ENCODE measurements around the gene KCNJ12. TPM values are rescaled to one million over a fixed set of nuclear protein-coding genes. Genes with fewer than 3 reads are reported as not detected.
"Not testable (repeated sequence)": the region's sequence is repeated elsewhere in the genome, so short reads cannot be mapped to it uniquely, and the experiment has no call there.

Gene KCNJ12
- total RNA-seq, 3 donors from 2014 or later: 0.05 TPM; not detected in 2

- DNase-seq; H3K9me3 Mint-ChIP-seq; H3K36me3 Mint-ChIP-seq (ENCODE audit: insufficient read depth); H3K4me3 Mint-ChIP-seq; ATAC-seq; H3K27me3 Mint-ChIP-seq (ENCODE audit: low read depth); H3K4me1 Mint-ChIP-seq (ENCODE audit: low read depth): not testable (repeated sequence)
These were observed 57.8 kb downstream of the KCNJ12 start for GRCh38 chr17:21433971-21434370.

- H3K4me3 Mint-ChIP-seq; H3K27me3 Mint-ChIP-seq (ENCODE audit: low read depth); ATAC-seq; H3K36me3 Mint-ChIP-seq (ENCODE audit: insufficient read depth); H3K9me3 Mint-ChIP-seq; DNase-seq; H3K4me1 Mint-ChIP-seq (ENCODE audit: low read depth): not testable (repeated sequence)
These were observed 58.8 kb downstream of the KCNJ12 start for GRCh38 chr17:21434976-21435375.

- not testable (repeated sequence) for DNase-seq; H3K9me3 Mint-ChIP-seq; H3K4me3 Mint-ChIP-seq; H3K36me3 Mint-ChIP-seq (ENCODE audit: insufficient read depth); ATAC-seq; H3K4me1 Mint-ChIP-seq (ENCODE audit: low read depth); H3K27me3 Mint-ChIP-seq (ENCODE audit: low read depth)
These were observed 60.3 kb downstream of the KCNJ12 start for GRCh38 chr17:21436481-21436880.

- not testable (repeated sequence) for H3K4me1 Mint-ChIP-seq (ENCODE audit: low read depth); ATAC-seq; H3K9me3 Mint-ChIP-seq; H3K27me3 Mint-ChIP-seq (ENCODE audit: low read depth); DNase-seq; H3K36me3 Mint-ChIP-seq (ENCODE audit: insufficient read depth); H3K4me3 Mint-ChIP-seq
These were observed 61.0 kb downstream of the KCNJ12 start for GRCh38 chr17:21436883-21437836.

GRCh38 chr17:21438316-21439014 is 62.3 kb downstream of the KCNJ12 start:
- not testable (repeated sequence) for H3K9me3 Mint-ChIP-seq, H3K4me3 Mint-ChIP-seq

GRCh38 chr17:21439015-21439336 is 62.8 kb downstream of the KCNJ12 start:
- ATAC-seq; H3K36me3 Mint-ChIP-seq (ENCODE audit: insufficient read depth); DNase-seq; H3K9me3 Mint-ChIP-seq; H3K27me3 Mint-ChIP-seq (ENCODE audit: low read depth); H3K4me3 Mint-ChIP-seq; H3K4me1 Mint-ChIP-seq (ENCODE audit: low read depth): not testable (repeated sequence)

More at GRCh38 chr17:21438316-21439014, 62.3 kb downstream of the KCNJ12 start:
- not testable (repeated sequence) for H3K4me1 Mint-ChIP-seq (ENCODE audit: low read depth); H3K27me3 Mint-ChIP-seq (ENCODE audit: low read depth); DNase-seq; H3K36me3 Mint-ChIP-seq (ENCODE audit: insufficient read depth)
- ATAC-seq: peak; percentile 56 to 77

GRCh38 chr17:21445091-21445650 is 69.0 kb downstream of the KCNJ12 start:
- H3K9me3 Mint-ChIP-seq: no peaks in the 10 kb centered on the region
- no peaks in the 10 kb centered on the region for H3K36me3 Mint-ChIP-seq (ENCODE audit: insufficient read depth)
- ATAC-seq: no peak
- DNase-seq: no peak
- no peak overlapping the region for H3K4me3 Mint-ChIP-seq
- H3K27me3 Mint-ChIP-seq (ENCODE audit: low read depth): peaks cover 9% of the 10 kb centered on the region
- no peaks in the 10 kb centered on the region for H3K4me1 Mint-ChIP-seq (ENCODE audit: low read depth)

GRCh38 chr17:21447552-21447951 is 71.4 kb downstream of the KCNJ12 start:
- H3K4me1 Mint-ChIP-seq (ENCODE audit: low read depth); H3K36me3 Mint-ChIP-seq (ENCODE audit: insufficient read depth); ATAC-seq; DNase-seq; H3K9me3 Mint-ChIP-seq; H3K4me3 Mint-ChIP-seq: not testable (repeated sequence)
- peaks cover 18% of the 10 kb centered on the region for H3K27me3 Mint-ChIP-seq (ENCODE audit: low read depth)

- DNase-seq; ATAC-seq; H3K4me1 Mint-ChIP-seq (ENCODE audit: low read depth): not testable (repeated sequence)
These were observed 73.7 kb downstream of the KCNJ12 start for GRCh38 chr17:21449891-21450290.

GRCh38 chr17:21451975-21452374 is 75.8 kb downstream of the KCNJ12 start:
- Mint-ChIP-seq H3K4me3 (no peak overlapping the region), H3K27me3 (ENCODE audit: low read depth) (peaks cover 31% of the 10 kb centered on the region), H3K36me3 (ENCODE audit: insufficient read depth) (no peaks in the 10 kb centered on the region), H3K4me1 (ENCODE audit: low read depth) (peaks cover 13% of the 10 kb centered on the region), H3K9me3 (no peaks in the 10 kb centered on the region)
- ATAC-seq: no peak
- no peak for DNase-seq

More at GRCh38 chr17:21449891-21450290, 73.7 kb downstream of the KCNJ12 start:
- not testable (repeated sequence) for H3K4me3 Mint-ChIP-seq; H3K36me3 Mint-ChIP-seq (ENCODE audit: insufficient read depth); H3K9me3 Mint-ChIP-seq
- H3K27me3 Mint-ChIP-seq (ENCODE audit: low read depth): peaks cover 27% of the 10 kb centered on the region

- Mint-ChIP-seq H3K4me1 (ENCODE audit: low read depth) (peaks cover 18% of the 10 kb centered on the region), H3K36me3 (ENCODE audit: insufficient read depth) (no peaks in the 10 kb centered on the region), H3K9me3 (no peaks in the 10 kb centered on the region), H3K4me3 (peak overlapping the region; percentile 49), H3K27me3 (ENCODE audit: low read depth) (peaks cover 31% of the 10 kb centered on the region)
- ATAC-seq (no peak), DNase-seq (no peak)
These were observed 76.4 kb downstream of the KCNJ12 start for GRCh38 chr17:21452377-21453143.

GRCh38 chr17:21453144-21453898 is 77.2 kb downstream of the KCNJ12 start:
- no peak for ATAC-seq
- no peak for DNase-seq
- Mint-ChIP-seq H3K36me3 (ENCODE audit: insufficient read depth) (no peaks in the 10 kb centered on the region), H3K9me3 (no peaks in the 10 kb centered on the region), H3K4me3 (no peak overlapping the region), H3K4me1 (ENCODE audit: low read depth) (peaks cover 18% of the 10 kb centered on the region), H3K27me3 (ENCODE audit: low read depth) (peaks cover 30% of the 10 kb centered on the region)

- Mint-ChIP-seq H3K4me1 (ENCODE audit: low read depth) (peaks cover 18% of the 10 kb centered on the region), H3K27me3 (ENCODE audit: low read depth) (peaks cover 27% of the 10 kb centered on the region)
- DNase-seq; H3K36me3 Mint-ChIP-seq (ENCODE audit: insufficient read depth); H3K4me3 Mint-ChIP-seq; ATAC-seq; H3K9me3 Mint-ChIP-seq: not testable (repeated sequence)
These were observed 77.8 kb downstream of the KCNJ12 start for GRCh38 chr17:21454006-21454405.
